Measurements from ENCODE around the gene BANK1. TPM values are rescaled to one million over a fixed set of nuclear protein-coding genes. Genes with fewer than 3 reads are reported as not detected.

The BANK1 gene
- total RNA-seq, 3 donors from 2014 or later, result 0.98 to 13.3 (median 2.0) TPM

GRCh38 chr4:102061133-102061532, 270.6 kb downstream of the BANK1 start:
- Histone ChIP-seq H3K27ac (no peak overlapping the region), H3K27me3 (no peaks in the 10 kb centered on the region), H3K4me3 (no peak overlapping the region), H3K4me1 (no peaks in the 10 kb centered on the region), H3K9me3 (no peaks in the 10 kb centered on the region), H3K36me3 (no peaks in the 10 kb centered on the region)
- intact Hi-C loops (cut with DNase I; ENCODE audit: low total_unique reads), result no loop called here
- DNase-seq (ENCODE audit: low spot score in 2 of 2), result no peak
- TF ChIP-seq, protein P1, sequence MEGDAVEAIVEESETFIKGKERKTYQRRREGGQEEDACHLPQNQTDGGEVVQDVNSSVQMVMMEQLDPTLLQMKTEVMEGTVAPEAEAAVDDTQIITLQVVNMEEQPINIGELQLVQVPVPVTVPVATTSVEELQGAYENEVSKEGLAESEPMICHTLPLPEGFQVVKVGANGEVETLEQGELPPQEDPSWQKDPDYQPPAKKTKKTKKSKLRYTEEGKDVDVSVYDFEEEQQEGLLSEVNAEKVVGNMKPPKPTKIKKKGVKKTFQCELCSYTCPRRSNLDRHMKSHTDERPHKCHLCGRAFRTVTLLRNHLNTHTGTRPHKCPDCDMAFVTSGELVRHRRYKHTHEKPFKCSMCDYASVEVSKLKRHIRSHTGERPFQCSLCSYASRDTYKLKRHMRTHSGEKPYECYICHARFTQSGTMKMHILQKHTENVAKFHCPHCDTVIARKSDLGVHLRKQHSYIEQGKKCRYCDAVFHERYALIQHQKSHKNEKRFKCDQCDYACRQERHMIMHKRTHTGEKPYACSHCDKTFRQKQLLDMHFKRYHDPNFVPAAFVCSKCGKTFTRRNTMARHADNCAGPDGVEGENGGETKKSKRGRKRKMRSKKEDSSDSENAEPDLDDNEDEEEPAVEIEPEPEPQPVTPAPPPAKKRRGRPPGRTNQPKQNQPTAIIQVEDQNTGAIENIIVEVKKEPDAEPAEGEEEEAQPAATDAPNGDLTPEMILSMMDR (IDR thresholded peaks at IDR 0.05), result no peak
- TF ChIP-seq POLR2A (IDR thresholded peaks at IDR 0.05), result no peak
- TF ChIP-seq POLR2AphosphoS5 (IDR thresholded peaks at IDR 0.05), result no peak

GRCh38 chr4:102064747-102065442, 274.4 kb downstream of the BANK1 start:
- Histone ChIP-seq H3K27me3 (no peaks in the 10 kb centered on the region), H3K27ac (no peak overlapping the region), H3K9me3 (no peaks in the 10 kb centered on the region), H3K4me3 (no peak overlapping the region), H3K4me1 (no peaks in the 10 kb centered on the region), H3K36me3 (no peaks in the 10 kb centered on the region)
- DNase-seq (ENCODE audit: low spot score in 2 of 2), result no peak
- no peak for TF ChIP-seq POLR2AphosphoS5 (IDR thresholded peaks at IDR 0.05)
- TF ChIP-seq, protein P1 (IDR thresholded peaks at IDR 0.05), result no peak
- TF ChIP-seq POLR2A (IDR thresholded peaks at IDR 0.05), result no peak
- intact Hi-C loops (cut with DNase I; ENCODE audit: low total_unique reads), result no loop called here

- H3K36me3 ChIP-seq, result no peaks in the 10 kb centered on the region
- H3K27me3 ChIP-seq, result no peaks in the 10 kb centered on the region
- no peak overlapping the region for H3K4me3 ChIP-seq
- intact Hi-C loops (cut with DNase I; ENCODE audit: low total_unique reads), result no loop called here
- H3K4me1 ChIP-seq, result no peaks in the 10 kb centered on the region
- H3K27ac ChIP-seq, result no peak overlapping the region
- DNase-seq (ENCODE audit: low spot score in 2 of 2), result no peak
- TF ChIP-seq, protein P1 (IDR thresholded peaks at IDR 0.05), result no peak
- TF ChIP-seq POLR2A (IDR thresholded peaks at IDR 0.05), result no peak
- TF ChIP-seq POLR2AphosphoS5 (IDR thresholded peaks at IDR 0.05), result no peak
- no peaks in the 10 kb centered on the region for H3K9me3 ChIP-seq
Observed at GRCh38 chr4:102076622-102077021, 286.1 kb downstream of the BANK1 start.

GRCh38 chr4:102080184-102080583, 289.7 kb downstream of the BANK1 start:
- TF ChIP-seq POLR2AphosphoS5 (IDR thresholded peaks at IDR 0.05) (no peak), POLR2A (IDR thresholded peaks at IDR 0.05) (no peak)
- TF ChIP-seq, protein P1 (IDR thresholded peaks at IDR 0.05), result no peak
- no peak overlapping the region for H3K4me3 ChIP-seq
- no peaks in the 10 kb centered on the region for H3K27me3 ChIP-seq
- no peak for DNase-seq (ENCODE audit: low spot score in 2 of 2)
- no peaks in the 10 kb centered on the region for H3K36me3 ChIP-seq
- H3K9me3 ChIP-seq, result no peaks in the 10 kb centered on the region
- no peak overlapping the region for H3K27ac ChIP-seq
- no peaks in the 10 kb centered on the region for H3K4me1 ChIP-seq
- intact Hi-C loops (cut with DNase I; ENCODE audit: low total_unique reads), result no loop called here

- TF ChIP-seq, protein P1 (IDR thresholded peaks at IDR 0.05), result no peak
- TF ChIP-seq POLR2AphosphoS5 (IDR thresholded peaks at IDR 0.05) (no peak), POLR2A (IDR thresholded peaks at IDR 0.05) (no peak)
- Histone ChIP-seq H3K27me3 (no peaks in the 10 kb centered on the region), H3K9me3 (no peaks in the 10 kb centered on the region), H3K4me3 (no peak overlapping the region), H3K36me3 (no peaks in the 10 kb centered on the region), H3K4me1 (no peaks in the 10 kb centered on the region), H3K27ac (no peak overlapping the region)
- intact Hi-C loops (cut with DNase I; ENCODE audit: low total_unique reads), result no loop called here
- DNase-seq (ENCODE audit: low spot score in 2 of 2), result no peak
Observed at GRCh38 chr4:102089850-102090621, 299.5 kb downstream of the BANK1 start.

Measured in breast epithelium (tissue), 4 donors.